HCT116 (cell line): ENCODE results near the gene ABRACL. TPM values are rescaled to one million over a fixed set of nuclear protein-coding genes. Genes with fewer than 3 reads are reported as not detected.

Experiments used
- ATAC-seq: fragments of 200-7000 bp; cut with Tn5 transposase; 2 replicates; pipeline ENCODE4 v1.9.1; 2020; ENCODE audit warnings: mild to moderate bottlenecking, moderate library complexity
- BruUV-seq: library from RNA; stranded (reverse); fragments of 400-500 nt; replicated peaks from 2 replicates; lab custom pipeline; 2021; lab: Mats Ljungman, UMichigan
- CTCF ChIA-PET: fragments of 300-600 bp; sonication (Branson Sonifier 250); formaldehyde crosslinking; loops from one replicate; lab custom pipeline; 2021; ENCODE audit warnings: antibody characterized with exemption; lab: Charles Lee
- POLR2A ChIA-PET: fragments of 300-600, 350-600 bp; sonication (Branson Sonifier 250); formaldehyde crosslinking; loops from one replicate; lab custom pipeline; 2021; ENCODE audit warnings: antibody characterized with exemption; lab: Charles Lee
- RAD21 ChIA-PET, 2 experiments: fragments of 300-600 bp; sonication (Branson Sonifier 250); formaldehyde crosslinking; loops; one replicate each; lab custom pipeline; 2023; ENCODE audit warnings: low total read pairs in 2 of 2; ENCODE audit not compliant: uncharacterized antibody in 2 of 2, unreplicated experiment in 2 of 2, low non-redundant PET in 1 of 2; lab: Charles Lee
- DNase-seq: peaks from one replicate; pipeline ENCODE4 v3.0.0-alpha.2; 2010; ENCODE audit warnings: low read depth, low spot score
- H2AFZ ChIP-seq: fragments of 200-600 bp; shearing (Covaris generic), sonication (generic); 2 replicates; pipeline ENCODE4 v1.6.1; 2017; ENCODE audit warnings: low read depth, mixed run types, mixed read lengths, antibody characterized with exemption, low read length; ENCODE audit not compliant: poor library complexity, severe bottlenecking
- H3K27ac ChIP-seq: 2 replicates; pipeline ENCODE4 v1.5.1; 2012; ENCODE audit warnings: low read depth, low read length
- H3K27me3 ChIP-seq: fragments of 200-600 bp; sonication (generic); 2 replicates; pipeline ENCODE4 v1.6.1; 2016; ENCODE audit warnings: mixed run types, low read length, mixed read lengths; ENCODE audit not compliant: insufficient read depth
- H3K36me3 ChIP-seq, 2 experiments: fragments of 200-500 bp in 1 of 2; fragments of 200-600 bp in 1 of 2; sonication (Bioruptor generic) in 1 of 2; sonication (generic) in 1 of 2; 2 replicates each; pipeline versions ENCODE4 v1.5.1 to v1.6.1; 2014 to 2016; ENCODE audit warnings: low read length in 2 of 2, inconsistent platforms in 1 of 2, mixed read lengths in 1 of 2, mixed run types in 1 of 2; ENCODE audit not compliant: insufficient read depth in 2 of 2, control insufficient read depth in 1 of 2
- H3K4me1 ChIP-seq, 2 experiments: fragments of 200-600 bp in 1 of 2; sonication (generic) in 1 of 2; 2 replicates each; pipeline versions ENCODE4 v1.5.1 to v1.6.1; 2012 to 2017; ENCODE audit warnings: low read length in 2 of 2, inconsistent platforms in 1 of 2, mild to moderate bottlenecking in 1 of 2, mixed read lengths in 1 of 2, mixed run types in 1 of 2, moderate library complexity in 1 of 2; ENCODE audit not compliant: insufficient read depth in 2 of 2, control insufficient read depth in 1 of 2
- H3K4me2 ChIP-seq: fragments of 200-600 bp; sonication (generic); 2 replicates; pipeline ENCODE4 v1.6.1; 2017; ENCODE audit warnings: mixed run types, low read length, mixed read lengths
- H3K4me3 ChIP-seq, 2 experiments: fragments of 200-600 bp in 1 of 2; sonication (generic) in 1 of 2; replicated peaks in 1 of 2; 2 replicates each; pipeline ENCODE4 v1.5.1; 2011 to 2016; ENCODE audit warnings: low read length in 2 of 2, control low read depth in 1 of 2, low read depth in 1 of 2, mild to moderate bottlenecking in 1 of 2, mixed read lengths in 1 of 2, mixed run types in 1 of 2
- H3K79me2 ChIP-seq: fragments of 200-600 bp; sonication (generic); 2 replicates; pipeline ENCODE4 v1.6.1; 2017; ENCODE audit warnings: mild to moderate bottlenecking, mixed run types, low read length, moderate library complexity, mixed read lengths; ENCODE audit not compliant: insufficient read depth
- H3K9ac ChIP-seq: fragments of 200-600 bp; sonication (generic); 2 replicates; pipeline ENCODE4 v1.6.1; 2016; ENCODE audit warnings: low read length, mixed read lengths
- H3K9me2 ChIP-seq: fragments of 200-600 bp; sonication (generic), shearing (Covaris generic); 2 replicates; pipeline ENCODE4 v1.6.1; 2017; ENCODE audit warnings: mixed run types, mild to moderate bottlenecking, moderate library complexity; ENCODE audit not compliant: insufficient read depth
- H3K9me3 ChIP-seq, 2 experiments: fragments of 200-500 bp in 1 of 2; fragments of 200-600 bp in 1 of 2; sonication (Bioruptor generic) in 1 of 2; sonication (generic) in 1 of 2; 2 replicates each; pipeline ENCODE4 v1.6.1; 2014 to 2017; ENCODE audit warnings: low read length in 2 of 2, mixed read lengths in 2 of 2, inconsistent platforms in 1 of 2, low read depth in 1 of 2, mild to moderate bottlenecking in 1 of 2, mixed run types in 1 of 2, moderate library complexity in 1 of 2; ENCODE audit not compliant: control insufficient read depth in 1 of 2, insufficient read depth in 1 of 2
- H4K20me1 ChIP-seq: fragments of 200-600 bp; sonication (generic), shearing (Covaris generic); 2 replicates; pipeline ENCODE4 v1.6.1; 2017; ENCODE audit warnings: mixed run types, mild to moderate bottlenecking, moderate library complexity; ENCODE audit not compliant: insufficient read depth
- ATF3 ChIP-seq: IDR thresholded peaks from 2 replicates; pipeline ENCODE4 v1.6.1; 2012
- CBX3 ChIP-seq: IDR thresholded peaks from 2 replicates; pipeline ENCODE4 v1.6.1; 2012; ENCODE audit warnings: low read depth
- CEBPB ChIP-seq: IDR thresholded peaks from 2 replicates; pipeline ENCODE4 v1.6.1; 2012; ENCODE audit warnings: low read depth
- CTCF ChIP-seq, 3 experiments: fragments of 200-600 bp in 1 of 3; sonication (generic) in 1 of 3; IDR thresholded peaks in 2 of 3; conservative IDR thresholded peaks in 1 of 3; 2 replicates each; pipeline ENCODE4 v1.5.1; 2012 to 2017; ENCODE audit warnings: low read depth in 2 of 3, low read length in 2 of 3, antibody characterized with exemption in 1 of 3, borderline replicate concordance in 1 of 3, control low read depth in 1 of 3, mild to moderate bottlenecking in 1 of 3, mixed read lengths in 1 of 3, mixed run types in 1 of 3, moderate library complexity in 1 of 3; ENCODE audit not compliant: insufficient read depth in 1 of 3
- EGR1 ChIP-seq: IDR thresholded peaks from 2 replicates; pipeline ENCODE4 v1.6.1; 2012; ENCODE audit warnings: low read depth
- ELF1 ChIP-seq: IDR thresholded peaks from 2 replicates; pipeline ENCODE4 v1.6.1; 2012; ENCODE audit warnings: low read depth, borderline replicate concordance
- EZH2 ChIP-seq: fragments of 200-600 bp; sonication (generic); IDR thresholded peaks from 2 replicates; pipeline ENCODE4 v1.6.1; 2017; ENCODE audit warnings: antibody characterized with exemption, mixed run types
- FOSL1 ChIP-seq: IDR thresholded peaks from 2 replicates; pipeline ENCODE4 v1.6.1; 2012; ENCODE audit warnings: low read depth
- JUND ChIP-seq: IDR thresholded peaks from 2 replicates; pipeline ENCODE4 v1.6.1; 2012
- MAX ChIP-seq: IDR thresholded peaks from 2 replicates; pipeline ENCODE4 v1.6.1; 2012
- POLR2A ChIP-seq: IDR thresholded peaks from 2 replicates; pipeline ENCODE4 v1.7.0; 2011; ENCODE audit warnings: borderline replicate concordance; ENCODE audit not compliant: insufficient read depth, insufficient read length; ENCODE audit errors: extremely low read depth
- POLR2AphosphoS5 ChIP-seq: IDR thresholded peaks from 2 replicates; pipeline ENCODE4 v1.6.1; 2011; ENCODE audit warnings: mild to moderate bottlenecking, low read depth, low read length, moderate library complexity
- REST ChIP-seq: IDR thresholded peaks from 2 replicates; pipeline ENCODE4 v1.6.1; 2012; ENCODE audit warnings: low read depth
- SIN3A ChIP-seq: IDR thresholded peaks from 2 replicates; pipeline ENCODE4 v1.6.1; 2012; ENCODE audit warnings: low read depth
- SRF ChIP-seq: IDR thresholded peaks from 2 replicates; pipeline ENCODE4 v1.6.1; 2012; ENCODE audit warnings: low read depth
- TCF7L2 ChIP-seq: IDR thresholded peaks from 2 replicates; pipeline ENCODE4 v1.7.0; 2011; ENCODE audit warnings: borderline replicate concordance, inconsistent platforms; ENCODE audit not compliant: insufficient read depth, insufficient read length; ENCODE audit errors: extremely low read depth
- ZBTB33 ChIP-seq: IDR thresholded peaks from 2 replicates; pipeline ENCODE4 v1.6.1; 2011; ENCODE audit warnings: mild to moderate bottlenecking, low read length, moderate library complexity; ENCODE audit not compliant: insufficient replicate concordance; ENCODE audit errors: extremely low read depth
- ZFX ChIP-seq: fragments of 450-650 bp; IDR thresholded peaks from 2 replicates; pipeline ENCODE4 v1.6.1; 2017
- intact Hi-C: fragments of 100-400 bp; cut with micrococcal nuclease; formaldehyde crosslinking; loops from 2 replicates; pipeline ENCODE4 v1.10.0; 2022
- total RNA-seq: library from RNA; stranded (reverse); gene quantifications from one replicate; pipeline ENCODE4 v1.2.1, GENCODE V29; 2021; ENCODE audit not compliant: unreplicated experiment

Gene ABRACL
- total RNA-seq, 1 experiment from 2014 or later, result 47.4 TPM

GRCh38 chr6:139055709-139056108 lies 27.2 kb downstream of the ABRACL start:
- DNase-seq, result no peak
- no TSS peak for BruUV-seq
- H3K36me3 ChIP-seq, result no peaks in the 10 kb centered on the region
- no peak overlapping the region for H3K27ac ChIP-seq
- H3K4me2 ChIP-seq, result no peak overlapping the region
- intact Hi-C loops, result no loop called here
- TF ChIP-seq TCF7L2, result no peak
- TF ChIP-seq ZFX, result no peak
- TF ChIP-seq MAX, result no peak
- no peak for TF ChIP-seq ELF1
- TF ChIP-seq SRF, result no peak
- TF ChIP-seq EGR1, result no peak
- TF ChIP-seq POLR2AphosphoS5, result no peak
- TF ChIP-seq CTCF (IDR thresholded peaks at IDR 0.05 in 2 of 3, conservative IDR thresholded peaks at IDR 0.05 in 1 of 3; ENCODE audit: borderline replicate concordance in 1 of 3, insufficient read depth in 1 of 3, low read depth in 2 of 3, low read length in 2 of 3), result no peak
- TF ChIP-seq FOSL1, result no peak
- TF ChIP-seq EZH2, result no peak
- TF ChIP-seq REST, result no peak
- no peak for TF ChIP-seq ATF3
- no peak for TF ChIP-seq JUND
- no peak for TF ChIP-seq POLR2A
- TF ChIP-seq ZBTB33, result no peak
- no peak for TF ChIP-seq CBX3
- TF ChIP-seq SIN3A, result no peak
- TF ChIP-seq CEBPB, result no peak
- no peak for ATAC-seq
- no peaks in the 10 kb centered on the region for H3K9me3 ChIP-seq
- H3K79me2 ChIP-seq, result no peaks in the 10 kb centered on the region
- H2AFZ ChIP-seq, result no peak overlapping the region
- POLR2A ChIA-PET, result no interaction called here
- H3K9ac ChIP-seq, result no peak overlapping the region
- no peaks in the 10 kb centered on the region for H3K9me2 ChIP-seq
- no peaks in the 10 kb centered on the region for H3K4me1 ChIP-seq
- no peaks in the 10 kb centered on the region for H4K20me1 ChIP-seq
- no peaks in the 10 kb centered on the region for H3K27me3 ChIP-seq
- RAD21 ChIA-PET, result no interaction called here
- no peak overlapping the region for H3K4me3 ChIP-seq
- CTCF ChIA-PET, result no interaction called here
